GM23338 (cell line): Measurements from ENCODE around the gene MAPK4. TPM values are rescaled to one million over a fixed set of nuclear protein-coding genes. Genes with fewer than 3 reads are reported as not detected.

Experiments used
- ATAC-seq: fragments of 200-7000 bp; cut with Tn5 transposase; 3 replicates; pipeline ENCODE4 v1.9.1; 2020
- DNase-seq: peaks from one replicate; pipeline ENCODE4 v3.0.0-alpha.2; 2015; ENCODE audit warnings: low spot score
- H2AFZ ChIP-seq: fragments of 200-600 bp; sonication (generic); 2 replicates; pipeline ENCODE4 v1.8.0; 2016; ENCODE audit warnings: antibody characterized with exemption, mild to moderate bottlenecking, moderate library complexity
- H3F3A ChIP-seq: fragments of 200-600 bp; sonication (generic); replicated peaks from 2 replicates; pipeline ENCODE4 v1.8.0; 2017; ENCODE audit warnings: antibody characterized with exemption, mixed run types, low read depth
- H3K27ac ChIP-seq: fragments of 200-600 bp; sonication (generic); 2 replicates; pipeline ENCODE4 v1.6.1; 2016; ENCODE audit warnings: low read depth
- H3K27me3 ChIP-seq: fragments of 200-600 bp; sonication (generic); 2 replicates; pipeline ENCODE4 v1.8.0; 2016; ENCODE audit warnings: mild to moderate bottlenecking, mixed run types, moderate library complexity; ENCODE audit not compliant: insufficient read depth
- H3K36me3 ChIP-seq: fragments of 200-600 bp; sonication (generic); 2 replicates; pipeline ENCODE4 v1.8.0; 2016; ENCODE audit warnings: mild to moderate bottlenecking; ENCODE audit not compliant: insufficient read depth
- H3K4me1 ChIP-seq: fragments of 200-600 bp; sonication (generic); 2 replicates; pipeline ENCODE4 v1.8.0; 2016; ENCODE audit warnings: mild to moderate bottlenecking, moderate library complexity; ENCODE audit not compliant: insufficient read depth
- H3K4me2 ChIP-seq: fragments of 200-600 bp; sonication (generic); 2 replicates; pipeline ENCODE4 v1.7.1; 2017; ENCODE audit warnings: mixed run types
- H3K4me3 ChIP-seq: fragments of 200-600 bp; sonication (generic); 2 replicates; pipeline ENCODE4 v1.6.1; 2016; ENCODE audit warnings: mixed run types
- H3K79me2 ChIP-seq: fragments of 200-600 bp; sonication (generic); replicated peaks from 2 replicates; pipeline ENCODE4 v1.8.0; 2017; ENCODE audit warnings: mild to moderate bottlenecking; ENCODE audit not compliant: insufficient read depth
- H3K9me2 ChIP-seq: fragments of 200-600 bp; sonication (generic); 2 replicates; pipeline ENCODE4 v1.8.0; 2017; ENCODE audit not compliant: insufficient read depth
- H4K20me1 ChIP-seq: fragments of 200-600 bp; sonication (generic); replicated peaks from 2 replicates; pipeline ENCODE4 v1.8.0; 2017; ENCODE audit warnings: mild to moderate bottlenecking; ENCODE audit not compliant: insufficient read depth
- H3K27ac Mint-ChIP-seq: 2 replicates; pipeline ENCODE4 v1.8.0; 2020; ENCODE audit warnings: inconsistent platforms, mild to moderate bottlenecking, moderate library complexity, mixed read lengths
- H3K27me3 Mint-ChIP-seq: 3 replicates; pipeline ENCODE4 v1.8.0; 2022; ENCODE audit warnings: low read depth, mild to moderate bottlenecking, moderate library complexity, mixed read lengths, inconsistent platforms; ENCODE audit not compliant: insufficient read depth, poor library complexity
- H3K36me3 Mint-ChIP-seq: 3 replicates; pipeline ENCODE4 v1.8.0; 2021; ENCODE audit warnings: low read depth, mild to moderate bottlenecking, inconsistent platforms, moderate library complexity, mixed read lengths
- H3K4me1 Mint-ChIP-seq: 3 replicates; pipeline ENCODE4 v1.8.0; 2020; ENCODE audit warnings: mild to moderate bottlenecking, inconsistent platforms, mixed read lengths
- H3K4me3 Mint-ChIP-seq: 3 replicates; pipeline ENCODE4 v1.8.0; 2021; ENCODE audit warnings: moderate library complexity, mild to moderate bottlenecking, inconsistent platforms, mixed read lengths
- H3K9me3 Mint-ChIP-seq: 3 replicates; pipeline ENCODE4 v1.8.0; 2020; ENCODE audit warnings: moderate library complexity, mild to moderate bottlenecking, inconsistent platforms, mixed read lengths
- CREB1 ChIP-seq: fragments of 250-450 bp; sonication (Bioruptor Pico); IDR thresholded peaks from 2 replicates; pipeline ENCODE4 v1.5.0; 2020; ENCODE audit warnings: low read depth, mild to moderate bottlenecking, moderate library complexity
- ETS1 ChIP-seq: IDR thresholded peaks from 2 replicates; pipeline ENCODE4 v1.6.1; 2016; ENCODE audit warnings: antibody characterized with exemption
- EZH2 ChIP-seq: fragments of 200-600 bp; sonication (generic); IDR thresholded peaks from one replicate; pipeline ENCODE4 v1.8.0; 2017; ENCODE audit warnings: antibody characterized with exemption, mild to moderate bottlenecking, low read depth; ENCODE audit not compliant: unreplicated experiment
- EZH2phosphoT487 ChIP-seq: fragments of 200-600 bp; sonication (generic); IDR thresholded peaks from one replicate; pipeline ENCODE4 v1.8.1; 2018; ENCODE audit warnings: antibody characterized with exemption; ENCODE audit not compliant: unreplicated experiment
- JUNB ChIP-seq: IDR thresholded peaks from one replicate; pipeline ENCODE4 v1.6.1; 2016; ENCODE audit warnings: antibody characterized with exemption; ENCODE audit not compliant: unreplicated experiment
- NANOG ChIP-seq: IDR thresholded peaks from 2 replicates; pipeline ENCODE4 v1.6.1; 2016; ENCODE audit warnings: antibody characterized with exemption, borderline replicate concordance
- POLR2AphosphoS5 ChIP-seq: IDR thresholded peaks from 2 replicates; pipeline ENCODE4 v1.6.1; 2016; ENCODE audit warnings: antibody characterized with exemption, low read depth
- REST ChIP-seq: IDR thresholded peaks from one replicate; pipeline ENCODE4 v1.6.1; 2018; ENCODE audit warnings: antibody characterized with exemption; ENCODE audit not compliant: unreplicated experiment
- STAT1 ChIP-seq: IDR thresholded peaks from one replicate; pipeline ENCODE4 v1.6.1; 2016; ENCODE audit warnings: antibody characterized with exemption; ENCODE audit not compliant: unreplicated experiment
- ZNF114 ChIP-seq: fragments of 250-450 bp; sonication (Bioruptor Pico); IDR thresholded peaks from 2 replicates; pipeline ENCODE4 v1.5.0; 2020; ENCODE audit warnings: mild to moderate bottlenecking, moderate library complexity
- ZNF331 ChIP-seq: fragments of 250-450 bp; sonication (Bioruptor Pico); IDR thresholded peaks from 2 replicates; pipeline ENCODE4 v1.5.0; 2020; ENCODE audit warnings: low read depth, mild to moderate bottlenecking, moderate library complexity
- polyA plus RNA-seq: library from polyadenylated mRNA; unstranded; fragments of >200 nt; fragmentation: Nextera tagmentation; extraction: Ambion mirVana; gene quantifications from 2 replicates; pipeline ENCODE4 v1.2.1, GENCODE V29; 2016
- total RNA-seq: library from RNA; depleted of rRNA; stranded (reverse); fragments of >200 nt; shearing (Covaris generic); gene quantifications from 2 replicates; pipeline ENCODE4 v1.2.3, GENCODE V29; 2014
- TF ChIP-seq, protein P1 (sequence below), 2 experiments: fragments of 200-600 bp in 1 of 2; sonication (generic) in 1 of 2; conservative IDR thresholded peaks; 2 replicates each; pipeline versions ENCODE4 v1.5.1 to v1.6.1; 2016 to 2017; ENCODE audit warnings: antibody characterized with exemption in 2 of 2, low read depth in 2 of 2, mild to moderate bottlenecking in 2 of 2, moderate library complexity in 1 of 2

The MAPK4 gene
- total and polyA plus RNA-seq, 2 experiments from 2014 or later = 1.3 to 4.4 TPM

DNA sequence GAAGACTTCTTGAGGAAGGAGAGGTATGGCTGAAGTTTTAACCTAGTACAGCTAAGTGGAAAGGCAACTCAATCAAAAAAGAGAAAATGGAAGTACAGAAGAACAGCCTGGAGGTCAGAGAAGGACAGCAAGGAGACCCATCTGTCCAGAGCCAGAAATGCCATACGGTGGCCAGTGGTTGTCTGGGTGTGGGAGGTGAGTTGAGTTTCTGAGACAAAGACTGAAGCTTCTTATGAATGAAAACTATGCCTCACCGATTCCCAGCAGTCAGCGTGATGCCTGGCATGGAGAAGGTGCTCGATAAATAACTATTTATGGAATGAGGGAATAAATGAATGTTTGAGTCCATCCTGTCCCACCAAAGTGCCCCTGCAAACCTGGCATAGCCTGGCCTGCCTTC, 161.1 kb downstream of the MAPK4 start (continued):
- TF ChIP-seq EZH2 (no peak), ETS1 (no peak)

GRCh38 chr18:50721451-50722120, 161.7 kb downstream of the MAPK4 start:
- H3F3A ChIP-seq = no peaks in the 10 kb centered on the region
- 0 out of 2 replicates have a peak, but pooled peaks cover 5% of the 10 kb centered on the region for H3K4me1 ChIP-seq
- Mint-ChIP-seq H3K36me3 (no peaks in the 10 kb centered on the region; the same call in 2 of the 3 replicates), H3K27me3 (peaks cover 6% of the 10 kb centered on the region), H3K4me1 (peaks cover 7% of the 10 kb centered on the region), H3K27ac (no peak overlapping the region), H3K4me3 (no peak overlapping the region), H3K9me3 (peaks cover 2% of the 10 kb centered on the region; the same call in 1 of the 3 replicates)
- no peaks in the 10 kb centered on the region for H3K79me2 ChIP-seq
- no peaks in the 10 kb centered on the region for H3K36me3 ChIP-seq
- no peak overlapping the region for H2AFZ ChIP-seq
- no peaks in the 10 kb centered on the region for H3K9me2 ChIP-seq
- no peak overlapping the region for H3K4me3 ChIP-seq
- H3K27me3 ChIP-seq = no peaks in the 10 kb centered on the region
- ATAC-seq (no peak), DNase-seq (no peak)
- H4K20me1 ChIP-seq = no peaks in the 10 kb centered on the region
- H3K4me2 ChIP-seq = no peak overlapping the region
- H3K27ac ChIP-seq = no peak overlapping the region
- no peak for TF ChIP-seq POLR2AphosphoS5
- TF ChIP-seq, protein P1, sequence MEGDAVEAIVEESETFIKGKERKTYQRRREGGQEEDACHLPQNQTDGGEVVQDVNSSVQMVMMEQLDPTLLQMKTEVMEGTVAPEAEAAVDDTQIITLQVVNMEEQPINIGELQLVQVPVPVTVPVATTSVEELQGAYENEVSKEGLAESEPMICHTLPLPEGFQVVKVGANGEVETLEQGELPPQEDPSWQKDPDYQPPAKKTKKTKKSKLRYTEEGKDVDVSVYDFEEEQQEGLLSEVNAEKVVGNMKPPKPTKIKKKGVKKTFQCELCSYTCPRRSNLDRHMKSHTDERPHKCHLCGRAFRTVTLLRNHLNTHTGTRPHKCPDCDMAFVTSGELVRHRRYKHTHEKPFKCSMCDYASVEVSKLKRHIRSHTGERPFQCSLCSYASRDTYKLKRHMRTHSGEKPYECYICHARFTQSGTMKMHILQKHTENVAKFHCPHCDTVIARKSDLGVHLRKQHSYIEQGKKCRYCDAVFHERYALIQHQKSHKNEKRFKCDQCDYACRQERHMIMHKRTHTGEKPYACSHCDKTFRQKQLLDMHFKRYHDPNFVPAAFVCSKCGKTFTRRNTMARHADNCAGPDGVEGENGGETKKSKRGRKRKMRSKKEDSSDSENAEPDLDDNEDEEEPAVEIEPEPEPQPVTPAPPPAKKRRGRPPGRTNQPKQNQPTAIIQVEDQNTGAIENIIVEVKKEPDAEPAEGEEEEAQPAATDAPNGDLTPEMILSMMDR (conservative IDR thresholded peaks at IDR 0.05; ENCODE audit: low read depth in 2 of 2) = no peak
- no peak for TF ChIP-seq ETS1
- no peak for TF ChIP-seq ZNF114 (CRISPR knock-in tag)
- no peak for TF ChIP-seq ZNF331 (CRISPR knock-in tag)
- no peak for TF ChIP-seq CREB1 (CRISPR knock-in tag)
- TF ChIP-seq EZH2 = no peak
- TF ChIP-seq EZH2phosphoT487 = no peak
- no peak for TF ChIP-seq JUNB
- no peak for TF ChIP-seq REST
- TF ChIP-seq NANOG = no peak
- no peak for TF ChIP-seq STAT1
